Stromal cell of bone marrow (primary cell): ENCODE results near the gene ZNF331.

ENCODE experiments used
- DNase-seq: peaks from one replicate; pipeline ENCODE4 v3.0.0-alpha.2; 2012; ENCODE audit warnings: low read depth

ZNF331 gene

DNA sequence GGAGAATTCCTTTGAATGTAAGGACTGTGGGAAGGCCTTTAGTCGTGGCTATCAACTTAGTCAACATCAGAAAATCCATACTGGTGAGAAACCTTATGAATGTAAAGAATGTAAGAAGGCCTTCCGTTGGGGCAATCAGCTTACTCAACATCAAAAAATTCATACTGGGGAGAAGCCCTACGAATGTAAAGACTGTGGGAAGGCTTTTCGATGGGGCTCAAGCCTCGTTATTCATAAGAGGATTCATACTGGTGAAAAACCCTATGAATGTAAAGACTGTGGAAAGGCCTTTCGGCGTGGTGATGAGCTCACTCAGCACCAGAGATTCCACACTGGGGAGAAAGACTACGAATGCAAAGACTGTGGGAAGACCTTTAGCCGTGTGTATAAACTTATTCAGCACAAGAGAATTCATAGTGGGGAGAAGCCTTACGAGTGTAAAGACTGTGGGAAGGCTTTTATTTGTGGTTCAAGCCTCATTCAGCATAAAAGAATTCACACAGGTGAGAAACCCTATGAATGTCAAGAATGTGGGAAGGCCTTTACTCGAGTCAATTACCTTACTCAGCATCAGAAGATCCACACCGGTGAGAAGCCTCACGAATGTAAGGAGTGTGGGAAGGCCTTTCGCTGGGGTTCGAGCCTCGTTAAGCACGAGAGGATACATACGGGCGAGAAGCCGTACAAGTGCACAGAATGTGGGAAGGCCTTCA lies 39.2 kb downstream of the ZNF331 start:
- DNase-seq: no peak

DNA sequence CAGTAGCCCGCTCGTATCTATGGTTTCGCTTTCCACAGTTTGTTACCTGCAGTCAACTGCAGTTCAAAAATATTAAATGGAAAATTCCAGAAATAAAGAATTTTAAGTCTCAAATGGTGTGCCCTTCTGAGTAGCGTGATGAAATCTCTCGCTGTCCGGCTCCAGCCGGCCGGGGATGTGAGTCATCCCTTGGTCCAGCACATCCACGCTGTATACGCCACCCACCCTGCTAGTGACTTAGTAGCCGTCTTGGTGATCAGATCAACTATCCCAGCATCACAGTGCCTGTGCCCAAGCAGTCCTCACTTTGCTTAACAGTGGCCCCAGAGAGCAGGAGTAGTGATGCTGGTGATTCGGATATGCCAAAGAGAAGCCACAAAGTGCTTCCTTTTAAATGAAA lies 40.0 kb downstream of the ZNF331 start:
- DNase-seq: no peak

DNA sequence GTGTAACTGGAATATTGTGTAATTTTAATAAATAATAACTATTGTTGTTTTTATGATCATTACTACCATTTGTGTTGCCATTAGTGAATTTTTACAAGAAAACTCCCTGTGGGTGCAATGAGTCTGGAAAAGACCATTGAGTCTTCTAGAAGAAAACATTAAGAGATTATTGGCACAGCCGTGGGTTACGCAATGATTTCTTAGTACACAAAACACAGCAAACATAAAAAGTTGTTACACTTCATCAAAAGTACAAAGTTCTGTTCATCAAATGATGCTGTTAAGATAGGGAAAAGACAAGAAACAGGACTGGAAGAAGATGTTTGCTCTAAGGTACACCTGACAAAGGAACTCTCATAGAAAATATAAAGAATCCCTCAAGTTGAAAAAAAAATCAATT lies 41.6 kb downstream of the ZNF331 start:
- DNase-seq: no peak

DNA sequence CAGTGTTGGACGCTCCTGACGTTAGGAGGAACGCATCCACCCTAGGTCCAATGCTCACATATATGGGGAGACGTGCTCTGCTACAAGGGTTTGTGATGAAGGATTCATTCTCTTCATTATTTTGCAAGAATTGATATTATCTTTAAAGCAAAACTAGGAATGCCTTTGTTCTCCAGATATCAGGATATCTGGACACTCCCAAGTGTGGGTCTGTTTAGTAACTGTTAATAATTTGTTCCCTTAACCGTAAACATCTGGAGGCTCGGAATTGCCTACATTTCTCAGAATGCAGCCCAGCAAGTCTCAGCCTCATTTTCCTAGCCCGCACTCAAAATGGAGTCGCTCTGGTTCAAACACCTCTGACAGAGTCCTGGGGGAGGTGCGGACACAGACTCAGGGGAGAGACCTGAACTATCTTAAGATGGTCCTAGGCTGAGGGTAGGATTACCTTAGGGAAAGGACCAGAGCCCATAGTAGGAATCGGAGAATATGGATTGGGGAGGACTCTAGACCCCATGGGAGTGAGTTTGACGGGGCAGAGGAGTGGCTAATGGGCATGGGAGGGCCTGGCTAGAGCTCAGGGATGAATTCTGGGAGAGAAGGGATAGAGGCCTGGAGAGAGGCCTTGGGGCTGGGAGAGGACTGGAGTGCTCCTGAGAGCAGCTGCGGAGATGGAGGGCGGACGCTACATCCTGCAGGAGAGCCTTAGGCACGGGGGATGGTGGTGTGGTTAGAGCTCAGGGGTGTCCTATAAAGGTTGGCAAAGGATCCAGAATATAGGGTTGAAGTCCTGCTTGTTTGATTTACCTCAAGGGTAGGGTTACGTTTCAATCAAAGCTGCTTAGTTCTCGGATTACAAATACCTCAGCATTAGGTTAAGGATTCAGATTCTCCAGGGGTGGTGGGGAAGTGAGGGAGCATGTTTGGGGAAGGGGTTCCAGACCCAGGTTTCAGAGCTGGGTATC lies 43.2 kb downstream of the ZNF331 start:
- no peak for DNase-seq

DNA sequence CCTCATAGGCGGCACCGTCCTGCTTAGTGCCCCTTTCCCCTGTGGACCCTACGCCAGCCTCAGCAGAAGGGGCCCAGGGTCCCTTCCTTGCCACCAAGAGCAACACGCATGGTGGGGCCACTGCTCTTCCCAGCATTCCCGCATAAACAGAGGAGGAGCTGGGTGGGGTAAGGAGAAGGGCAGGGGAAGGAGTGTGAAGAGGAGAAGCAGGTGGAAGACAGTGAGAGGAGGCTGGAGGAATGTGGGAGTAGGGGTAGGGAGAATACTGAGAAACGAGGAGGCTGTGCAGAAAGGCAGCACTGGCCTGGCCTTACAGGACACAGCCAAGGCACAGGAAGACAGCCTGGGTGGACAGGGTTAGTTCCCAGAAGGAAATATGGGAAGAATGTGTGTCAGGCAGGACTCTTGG lies 43.9 kb downstream of the ZNF331 start:
- no peak for DNase-seq

DNA sequence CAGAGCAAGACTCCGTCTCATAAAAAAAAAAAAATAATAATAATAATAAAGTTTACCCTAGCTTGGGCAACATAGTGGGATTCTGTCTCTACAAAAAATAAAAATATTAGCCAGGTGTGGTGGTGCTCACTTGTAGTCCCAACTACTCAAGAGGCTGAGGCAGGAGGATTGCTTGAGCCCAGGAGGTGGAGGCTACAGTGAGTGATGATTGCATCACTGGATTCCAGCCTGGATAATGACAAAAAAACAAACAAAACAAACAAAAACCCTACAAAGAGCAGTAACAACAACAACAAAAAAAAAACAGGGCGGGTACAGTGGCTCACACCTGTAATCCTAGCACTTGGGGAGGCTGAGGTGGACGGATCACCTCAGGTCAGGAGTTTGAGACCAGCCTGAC lies 45.2 kb downstream of the ZNF331 start:
- DNase-seq: no peak

DNA sequence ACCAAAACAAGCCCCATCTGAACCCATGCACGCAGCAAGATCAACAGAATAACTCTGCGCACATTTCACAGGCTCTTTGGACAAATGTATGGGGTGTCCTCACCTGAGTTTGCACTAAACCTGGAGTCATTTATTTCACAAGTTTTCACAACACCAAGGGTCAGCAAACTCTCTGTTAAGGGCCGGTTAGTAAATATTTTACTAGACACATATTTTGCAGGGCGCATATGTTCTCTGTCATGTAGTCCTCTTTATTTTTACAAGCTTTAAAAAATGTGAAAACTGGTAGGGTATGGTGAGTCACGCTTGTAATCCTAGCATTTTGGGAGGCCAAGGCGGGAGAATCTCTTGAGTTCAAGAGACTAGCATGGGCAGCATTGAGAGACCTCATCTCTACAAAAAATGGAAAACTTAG lies 48.3 kb downstream of the ZNF331 start:
- no peak for DNase-seq

DNA sequence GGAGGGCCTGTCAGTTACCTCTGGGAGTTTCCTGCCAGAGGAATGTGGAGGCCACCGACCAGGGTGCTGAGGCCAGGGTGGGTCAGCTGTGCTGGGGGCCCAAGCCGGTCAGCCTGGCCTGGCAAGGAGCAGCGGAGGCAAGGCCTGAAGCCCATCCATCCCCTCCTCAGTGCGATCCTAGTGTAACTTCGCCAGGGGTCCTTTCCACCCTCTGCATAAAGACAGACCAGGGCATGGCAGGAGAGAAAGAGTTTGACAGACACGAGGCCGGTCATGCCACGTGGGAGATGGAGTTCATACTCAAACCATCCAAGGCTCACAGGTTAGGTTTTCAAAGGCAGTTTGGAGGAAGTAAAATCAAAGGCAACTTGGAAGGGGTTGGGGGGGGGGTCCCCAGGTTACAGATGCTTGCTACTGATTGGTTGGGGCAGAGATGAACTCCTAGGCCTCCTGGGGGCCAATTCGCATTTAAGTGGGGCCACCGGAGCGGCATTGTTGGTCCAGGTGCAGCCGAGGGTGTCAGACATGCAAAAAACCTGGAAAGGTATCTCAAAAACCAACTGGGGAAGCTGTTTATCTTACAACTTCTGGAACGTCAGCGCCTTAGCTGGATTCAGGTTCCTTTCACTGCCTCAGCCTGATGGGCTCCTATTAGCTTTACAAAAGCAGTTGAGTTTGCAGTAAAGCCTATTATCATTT lies 57.0 kb downstream of the ZNF331 start:
- DNase-seq: no peak

DNA sequence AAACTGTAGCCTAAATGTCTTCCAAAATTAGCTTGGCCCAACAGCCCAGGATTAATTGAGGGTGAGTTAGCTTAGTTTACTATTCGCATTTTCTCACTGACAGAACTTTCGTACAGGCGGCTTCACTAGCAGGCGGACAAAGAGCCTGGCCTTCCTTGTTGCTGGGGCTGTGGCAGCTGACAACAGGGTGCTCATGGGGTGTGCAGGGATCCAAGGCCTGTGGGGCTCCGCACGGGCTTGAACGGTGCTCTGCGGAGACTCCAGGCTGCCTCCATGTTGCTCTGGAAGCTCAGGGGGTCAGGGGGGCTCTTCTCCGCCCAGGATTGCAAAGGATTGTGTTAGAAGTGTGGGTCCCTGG lies 57.5 kb downstream of the ZNF331 start:
- no peak for DNase-seq

DNA sequence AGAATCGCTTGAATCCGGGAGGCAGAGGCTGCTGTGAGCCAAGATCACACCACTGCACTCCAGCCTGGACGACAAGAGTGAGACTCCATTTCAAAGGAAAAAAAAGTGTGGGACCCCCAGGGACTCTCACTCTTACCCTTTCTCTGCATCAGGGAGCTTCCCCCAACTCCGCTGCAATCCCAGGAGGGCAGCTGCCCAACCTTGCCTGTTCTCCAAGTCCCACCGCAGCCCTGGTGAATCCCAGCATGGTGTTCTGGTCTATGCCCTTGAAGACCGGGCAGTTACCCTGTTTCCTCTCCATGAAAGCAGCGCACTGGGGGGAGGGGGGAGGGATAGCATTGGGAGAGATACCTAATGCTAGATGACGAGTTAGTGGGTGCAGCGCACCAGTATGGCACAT lies 58.1 kb downstream of the ZNF331 start:
- DNase-seq: no peak

DNA sequence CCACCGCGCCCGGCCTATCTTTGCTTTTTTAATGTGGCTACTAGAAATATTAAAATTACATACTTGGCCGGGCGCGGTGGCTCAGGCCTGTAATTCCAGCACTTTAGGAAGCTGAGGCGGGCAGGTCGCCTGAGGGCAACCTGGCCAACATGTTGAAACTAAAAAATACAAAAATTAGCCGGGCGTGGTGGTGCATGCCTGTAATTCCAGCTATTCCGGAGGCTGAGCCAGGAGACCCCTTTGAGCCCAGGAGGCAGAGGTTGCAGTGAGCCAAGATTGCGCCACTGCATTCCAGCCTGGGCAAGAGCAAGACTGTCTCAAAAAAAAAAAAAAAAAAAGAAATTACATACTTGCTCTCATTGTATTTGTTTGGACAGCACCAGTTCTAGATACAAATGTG lies 59.1 kb downstream of the ZNF331 start:
- no peak for DNase-seq

DNA sequence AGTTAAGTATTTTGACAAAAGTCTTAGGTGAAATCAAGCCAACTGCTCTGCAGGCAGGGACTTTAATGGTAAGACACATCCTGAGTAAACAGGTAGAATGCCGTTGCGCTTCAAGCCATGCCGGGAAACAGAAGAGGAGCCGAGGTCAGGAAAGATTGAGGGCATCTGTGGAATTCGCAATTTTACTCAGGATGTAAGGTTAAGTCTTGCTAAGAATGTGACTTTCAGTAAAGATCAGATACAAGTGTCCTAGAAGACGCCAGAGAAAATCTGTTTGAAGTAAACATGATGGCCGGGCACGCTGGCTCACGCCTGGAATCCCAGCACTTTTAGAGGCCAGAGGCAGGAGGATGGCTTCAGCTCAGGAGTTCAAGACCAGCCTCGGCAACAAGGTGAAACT lies 60.4 kb downstream of the ZNF331 start:
- no peak for DNase-seq

DNA sequence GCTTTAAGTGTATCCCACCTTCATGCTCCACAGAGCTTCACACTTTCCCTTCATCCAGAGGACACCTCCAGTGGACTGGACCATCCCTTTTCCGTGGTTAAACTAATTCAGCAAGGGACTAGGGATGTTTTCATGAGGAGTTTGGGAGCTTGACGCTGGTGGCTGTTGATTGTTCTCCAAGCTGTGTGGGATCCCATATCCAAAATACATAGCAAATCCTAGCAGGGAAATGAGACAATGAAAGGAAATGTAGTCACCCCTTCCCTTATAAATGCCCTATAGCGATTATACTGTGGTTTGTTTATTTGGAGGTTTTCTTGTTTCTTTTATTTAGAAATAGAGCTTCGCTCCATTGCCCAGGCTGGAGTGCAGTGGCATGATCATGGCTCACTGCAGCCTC lies 62.3 kb downstream of the ZNF331 start:
- DNase-seq: no peak

DNA sequence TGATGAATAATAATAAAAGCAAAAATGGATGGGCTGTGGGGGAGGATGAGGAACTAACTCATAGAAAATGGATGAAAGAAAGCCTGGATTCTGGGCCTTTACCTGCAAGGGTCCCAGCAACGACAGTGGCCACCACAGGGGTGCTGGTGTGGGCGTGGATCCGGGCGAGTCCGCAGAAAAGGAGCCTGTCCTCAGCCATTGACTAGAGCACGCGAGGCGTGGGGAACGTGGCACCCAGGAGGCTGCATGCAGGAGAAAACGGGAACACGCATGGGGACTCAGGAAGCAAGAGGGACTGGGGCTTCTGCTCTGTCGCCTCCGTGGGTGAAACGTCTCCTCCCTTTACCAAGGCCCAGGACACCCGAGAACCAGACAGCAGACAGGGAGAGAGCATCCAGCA lies 68.1 kb downstream of the ZNF331 start:
- DNase-seq: no peak

DNA sequence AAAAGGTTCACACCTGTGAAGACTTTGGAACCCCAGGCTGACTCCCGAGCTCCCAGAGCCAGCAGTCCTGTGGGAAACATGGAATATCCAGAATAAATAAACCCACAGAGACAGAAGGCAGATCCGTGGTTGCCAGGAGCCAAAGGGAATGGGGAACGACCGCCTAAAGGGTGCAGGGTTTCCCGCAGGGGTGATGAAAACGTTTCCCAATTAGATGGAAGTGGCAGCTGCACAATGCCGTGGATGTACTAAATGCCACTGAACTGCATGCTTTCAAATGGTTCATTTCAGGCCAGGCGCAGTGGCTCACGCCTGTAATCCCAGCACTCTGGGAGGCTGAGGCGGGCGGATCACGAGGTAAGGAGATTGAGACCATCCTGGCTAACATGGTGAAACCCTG lies 70.4 kb downstream of the ZNF331 start:
- no peak for DNase-seq

DNA sequence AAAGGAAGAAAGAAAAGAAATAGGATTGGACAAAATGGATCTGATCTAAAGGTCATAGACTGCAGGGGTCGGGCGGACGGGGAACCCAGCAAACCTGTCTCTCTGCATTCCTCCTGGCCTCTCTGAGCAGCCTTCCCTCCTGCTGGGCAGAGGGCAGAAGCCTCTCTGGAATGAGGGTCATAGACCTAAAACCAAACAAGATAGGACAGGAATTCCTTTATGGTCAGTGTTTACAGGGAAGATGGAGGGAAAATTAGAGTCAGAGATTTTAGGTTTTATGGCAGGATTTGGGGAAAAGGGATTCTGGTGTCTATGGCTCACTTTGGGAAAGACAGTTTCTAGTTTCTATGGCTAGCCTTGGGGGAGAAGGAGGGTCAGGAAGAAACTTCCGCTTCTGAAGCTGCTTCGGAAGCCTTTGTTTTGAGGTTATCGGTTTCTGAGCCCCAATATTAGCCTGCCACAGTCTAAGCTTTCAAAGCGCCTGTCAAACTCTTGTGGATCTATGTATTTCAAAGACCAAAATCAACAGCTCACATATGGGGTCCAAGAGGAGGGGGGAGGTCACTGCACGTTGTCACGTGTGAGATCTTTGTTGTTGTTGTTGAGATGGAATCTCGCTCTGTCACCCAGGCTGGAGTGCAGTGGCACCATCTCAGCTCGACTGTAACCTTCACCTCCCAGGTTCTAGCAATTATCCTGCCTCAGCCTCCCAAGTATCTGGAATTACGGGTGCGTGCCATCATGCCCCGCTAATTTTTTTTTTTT lies 75.0 kb downstream of the ZNF331 start:
- no peak for DNase-seq

DNA sequence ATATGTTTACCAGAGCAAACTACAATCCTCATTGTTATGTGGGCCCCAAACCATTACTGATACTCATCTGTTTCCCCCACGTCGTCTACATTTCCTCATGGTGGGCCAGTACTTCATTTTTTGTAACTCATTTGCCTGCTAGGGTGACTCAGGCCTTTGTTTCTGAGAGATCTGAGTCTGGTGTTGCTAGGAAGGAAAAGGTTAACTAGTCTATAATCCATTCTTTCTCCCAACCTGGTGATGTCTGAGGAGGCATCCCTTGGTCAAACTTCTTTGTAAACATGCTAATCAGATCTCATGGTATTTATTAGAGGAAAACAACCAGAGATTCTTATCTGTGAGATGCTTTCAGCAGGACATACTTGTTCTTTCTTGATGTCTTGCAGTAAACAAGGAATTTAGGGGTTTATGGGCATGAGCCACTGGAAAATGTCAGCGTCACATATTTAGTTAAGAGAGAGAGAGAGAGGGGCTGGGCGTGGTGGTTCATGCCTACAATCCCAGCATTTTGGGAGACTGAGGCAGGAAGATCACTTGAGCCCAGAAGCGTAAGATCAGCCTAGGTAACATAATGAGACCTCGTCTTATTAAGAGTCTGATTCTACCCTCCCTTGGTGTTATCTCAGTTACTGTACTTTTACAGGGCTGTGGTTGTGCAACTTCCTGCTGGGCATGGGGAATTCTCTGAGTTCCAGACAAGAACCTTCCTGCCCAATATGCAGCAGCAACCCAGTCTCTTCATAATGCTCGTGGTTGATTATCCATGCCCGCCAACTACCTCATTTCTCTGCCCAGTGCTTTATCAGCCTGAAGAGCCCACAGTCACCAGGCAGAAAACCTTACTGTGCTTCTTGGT lies 84.2 kb downstream of the ZNF331 start:
- DNase-seq: no peak

DNA sequence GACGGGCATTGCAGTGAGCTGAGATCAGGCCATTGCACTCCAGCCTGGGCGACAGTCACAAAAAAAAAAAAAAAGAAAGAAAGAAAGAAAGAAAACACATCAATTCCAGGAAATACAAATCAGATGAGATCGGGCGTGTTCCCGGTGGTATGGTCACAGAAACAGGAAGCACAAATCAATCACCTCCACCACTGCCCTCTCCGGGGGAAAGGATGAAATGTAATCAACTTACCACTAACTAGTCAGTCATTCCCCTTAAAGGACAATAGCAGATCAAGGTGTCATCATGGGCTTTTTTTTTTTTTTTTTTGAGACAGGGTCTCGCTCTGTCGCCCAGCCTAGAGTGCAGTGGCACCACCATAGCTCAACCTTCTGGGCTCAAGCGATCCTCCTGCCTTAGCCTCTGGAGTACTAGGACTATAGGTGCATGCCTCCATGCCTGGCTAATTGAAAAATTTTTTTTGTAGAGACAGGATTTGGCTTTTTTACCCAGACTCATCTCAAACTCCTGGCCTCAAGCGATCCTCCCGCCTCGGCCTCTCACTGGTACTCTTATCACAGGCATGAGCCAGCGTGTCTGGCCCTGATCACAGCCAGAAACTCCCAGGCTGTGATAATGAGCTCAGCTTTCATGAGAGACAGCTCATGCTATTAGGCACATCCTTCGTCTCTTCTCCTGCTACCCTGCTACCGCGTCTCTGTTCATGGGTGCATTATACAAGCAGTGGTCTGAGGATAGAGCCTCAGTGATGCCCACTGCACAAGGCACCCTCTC lies 87.0 kb downstream of the ZNF331 start:
- no peak for DNase-seq

DNA sequence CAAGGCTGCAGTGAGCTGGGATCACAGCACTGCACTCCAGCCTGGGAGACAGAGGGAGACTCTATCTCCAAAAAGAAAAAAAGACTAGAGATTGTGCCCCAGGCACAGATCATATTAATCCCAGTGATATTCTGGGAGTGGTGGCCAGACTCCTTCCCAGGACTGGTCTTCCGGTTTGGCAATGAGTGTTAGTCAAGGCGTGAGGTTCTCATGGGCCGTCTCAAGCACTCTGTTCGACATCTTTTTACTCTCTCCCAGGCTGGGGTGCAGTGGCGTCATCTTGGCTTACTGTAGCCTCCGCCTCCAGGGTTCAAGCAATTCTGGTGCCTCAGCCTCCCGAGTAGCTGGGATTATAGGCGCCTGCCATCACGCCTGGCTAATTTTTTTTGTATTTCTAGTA lies 88.5 kb downstream of the ZNF331 start:
- DNase-seq: no peak

DNA sequence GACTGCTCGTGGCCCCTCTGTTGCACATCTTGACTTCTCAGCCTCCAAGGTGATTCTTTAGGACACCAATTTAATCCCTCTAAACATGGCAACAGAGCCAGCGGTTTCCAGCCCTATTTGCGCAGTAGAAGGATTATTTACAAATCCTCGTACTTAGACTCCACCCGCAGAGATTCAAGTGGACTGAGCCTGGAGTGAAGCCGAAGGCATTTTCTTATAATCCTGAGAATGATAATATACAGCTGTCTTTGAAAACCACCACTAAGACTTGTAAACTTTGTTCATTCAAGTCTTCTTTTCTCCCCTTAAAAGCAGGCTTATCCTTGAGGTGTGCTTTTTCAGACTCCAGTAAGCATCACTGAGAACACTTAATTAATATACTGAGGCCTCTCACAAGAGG lies 89.0 kb downstream of the ZNF331 start:
- no peak for DNase-seq
